Dedifferentiated amniotic fluid mesenchymal stem cell (primary cell): ENCODE measurements around the gene TASOR.
"Not testable (repeated sequence)": the region's sequence is repeated elsewhere in the genome, so short reads cannot be mapped to it uniquely, and the experiment has no call there.

Source experiments
- DNase-seq: peaks from one replicate; pipeline ENCODE4 v3.0.0-alpha.2; 2016; ENCODE audit errors: extremely low spot score

TASOR gene

GRCh38 chr3:56683122-56683817, at the start of gene TASOR:
TSS of gene TASOR (minus strand) at chr3:56683265. CDS start at chr3:56683006, 259 bp downstream.
- peak; percentile 45 for DNase-seq

- no peak for DNase-seq
Measured at GRCh38 chr3:56732109-56732508, 49.0 kb upstream of the TASOR start.

GRCh38 chr3:56725175-56725574, 42.1 kb upstream of the TASOR start:
- DNase-seq, result no peak

GRCh38 chr3:56724676-56725075, 41.6 kb upstream of the TASOR start:
- DNase-seq, result no peak

- DNase-seq, result no peak
Measured at GRCh38 chr3:56720849-56721248, 37.8 kb upstream of the TASOR start.

- not testable (repeated sequence) for DNase-seq
Measured at GRCh38 chr3:56718809-56719208, 35.7 kb upstream of the TASOR start.

- no peak for DNase-seq
Measured at GRCh38 chr3:56711344-56711743, 28.3 kb upstream of the TASOR start.

- DNase-seq, result not testable (repeated sequence)
Measured at GRCh38 chr3:56707412-56707811, 24.3 kb upstream of the TASOR start.

- no peak for DNase-seq
Measured at GRCh38 chr3:56706629-56707028, 23.6 kb upstream of the TASOR start.

GRCh38 chr3:56704706-56705105, 21.6 kb upstream of the TASOR start:
- no peak for DNase-seq

- DNase-seq, result peak; percentile 81
Measured at GRCh38 chr3:56702490-56703315, 19.6 kb upstream of the TASOR start.

GRCh38 chr3:56700151-56700550, 17.1 kb upstream of the TASOR start:
- DNase-seq, result no peak

GRCh38 chr3:56694867-56695683, 12.0 kb upstream of the TASOR start:
- no peak for DNase-seq

- no peak for DNase-seq
Measured at GRCh38 chr3:56693750-56694149, 10.7 kb upstream of the TASOR start.

- not testable (repeated sequence) for DNase-seq
Measured at GRCh38 chr3:56692520-56693433, 9.7 kb upstream of the TASOR start.

- not testable (repeated sequence) for DNase-seq
Measured at GRCh38 chr3:56692001-56692365, 8.9 kb upstream of the TASOR start.

GRCh38 chr3:56691165-56692000, 8.3 kb upstream of the TASOR start:
- no peak for DNase-seq

- no peak for DNase-seq
Measured at GRCh38 chr3:56689303-56689702, 6.2 kb upstream of the TASOR start.

GRCh38 chr3:56688191-56688590, 5.1 kb upstream of the TASOR start:
- no peak for DNase-seq

GRCh38 chr3:56684029-56684428, 964 bp upstream of the TASOR start:
- no peak for DNase-seq
